Thymus (tissue), 11 donors: ENCODE measurements around the gene RHOC. TPM values are rescaled to one million over a fixed set of nuclear protein-coding genes. Genes with fewer than 3 reads are reported as not detected.

ENCODE experiments used
- DNase-seq, 9 donors: peaks; one replicate each; pipeline ENCODE4 v3.0.0-alpha.2; 2013; ENCODE audit warnings: low spot score in 9 of 9, low read depth in 6 of 9, missing footprints in 1 of 9
- H3K27ac ChIP-seq, 2 donors: one replicate each; pipeline ENCODE4 v1.5.1; 2013; ENCODE audit warnings: control low read depth in 1 of 2, low read depth in 1 of 2, low read length in 1 of 2, mild to moderate bottlenecking in 1 of 2, moderate library complexity in 1 of 2
- H3K27me3 ChIP-seq, 2 donors: one replicate each; pipeline ENCODE4 v1.5.1; 2013; ENCODE audit warnings: low read length in 1 of 2; ENCODE audit not compliant: control insufficient read depth in 2 of 2, insufficient read depth in 1 of 2
- H3K36me3 ChIP-seq, 2 donors: one replicate each; pipeline ENCODE4 v1.5.1; 2013; ENCODE audit warnings: low read length in 1 of 2, mild to moderate bottlenecking in 1 of 2, moderate library complexity in 1 of 2; ENCODE audit not compliant: control insufficient read depth in 2 of 2, insufficient read depth in 2 of 2
- H3K4me1 ChIP-seq, 2 donors: one replicate each; pipeline ENCODE4 v1.5.1; 2013; ENCODE audit warnings: low read length in 2 of 2; ENCODE audit not compliant: control insufficient read depth in 2 of 2, insufficient read depth in 2 of 2
- H3K4me3 ChIP-seq, 2 donors: one replicate each; pipeline ENCODE4 v1.5.1; 2013; ENCODE audit warnings: low read length in 2 of 2, control low read depth in 1 of 2, mild to moderate bottlenecking in 1 of 2
- H3K9me3 ChIP-seq, 2 donors: one replicate each; pipeline ENCODE4 v1.5.1; 2013; ENCODE audit warnings: low read length in 1 of 2, mild to moderate bottlenecking in 1 of 2; ENCODE audit not compliant: control insufficient read depth in 2 of 2, insufficient read depth in 1 of 2
- WGBS: extraction: QIAGEN DNeasy Blood & Tissue Kit; methylation state at CpG from one replicate; pipeline ENCODE4 v1.1.7; 2013; 5-methylcytosine and 5-hydroxymethylcytosine counted together
- polyA plus RNA-seq: library from polyadenylated mRNA; stranded (reverse); fragments of 200-250 nt; gene quantifications from one replicate; pipeline ENCODE4 v1.2.3, GENCODE V29; 2013
- total RNA-seq: library from RNA; stranded (reverse); fragments of 120-200 nt; gene quantifications from one replicate; pipeline ENCODE4 v1.2.4, GENCODE V29; 2013
- donor health status: healthy.

The RHOC gene
- total and polyA plus RNA-seq, 2 donors, result 78.2 to 227 TPM

GRCh38 chr1:112707221-112708001 is 484 bp upstream of the RHOC start:
- H3K4me1 ChIP-seq, result peaks cover 12 to 35% of the 10 kb centered on the region in 2 donors
- H3K4me3 ChIP-seq, result peak overlapping the region; percentile 33 to 58
- peaks cover 36 to 73% of the 10 kb centered on the region in 2 donors for H3K27me3 ChIP-seq
- H3K9me3 ChIP-seq, result no peaks in the 10 kb centered on the region
- 12% methylated on average over 42 of the region's 42 CpGs for WGBS
- no peaks in the 10 kb centered on the region for H3K36me3 ChIP-seq
- peak in 3 of 9 donors; percentile 59 to 67 (median 63) for DNase-seq
- peak overlapping the region in 1 of 2 donors; percentile 25 for H3K27ac ChIP-seq

- H3K4me1 ChIP-seq, result peaks cover 12 to 47% of the 10 kb centered on the region in 2 donors
- no peaks in the 10 kb centered on the region for H3K9me3 ChIP-seq
- WGBS, result 17% methylated on average over 13 of the region's 13 CpGs
- H3K27ac ChIP-seq, result peak overlapping the region; percentile 56 to 68
- DNase-seq, result peak in 4 of 9 donors; percentile 43 to 77 (median 52)
- peaks cover 21 to 49% of the 10 kb centered on the region in 2 donors for H3K27me3 ChIP-seq
- peaks cover 4 to 12% of the 10 kb centered on the region in 2 donors for H3K36me3 ChIP-seq
- H3K4me3 ChIP-seq, result peak overlapping the region in 1 of 2 donors; percentile 43
Measured at GRCh38 chr1:112704934-112705627, 1.8 kb downstream of the RHOC start.

GRCh38 chr1:112704391-112704933 is 2.5 kb downstream of the RHOC start:
- H3K27ac ChIP-seq, result peak overlapping the region; percentile 22 to 32
- peak overlapping the region in 1 of 2 donors; percentile 31 for H3K4me3 ChIP-seq
- WGBS, result 68% methylated on average over 7 of the region's 7 CpGs
- H3K36me3 ChIP-seq, result peaks cover 10 to 18% of the 10 kb centered on the region in 2 donors
- H3K9me3 ChIP-seq, result no peaks in the 10 kb centered on the region
- DNase-seq, result no peak
- peaks cover 12 to 53% of the 10 kb centered on the region in 2 donors for H3K4me1 ChIP-seq
- peaks cover 17 to 43% of the 10 kb centered on the region in 2 donors for H3K27me3 ChIP-seq

GRCh38 chr1:112703706-112704105 is 3.2 kb downstream of the RHOC start:
- WGBS, result 95% methylated on average over 8 of the region's 8 CpGs

GRCh38 chr1:112702420-112703261 is 4.3 kb downstream of the RHOC start:
- no peaks in the 10 kb centered on the region for H3K9me3 ChIP-seq
- no peak overlapping the region for H3K4me3 ChIP-seq
- H3K27ac ChIP-seq, result no peak overlapping the region
- 92% methylated on average over 12 of the region's 12 CpGs for WGBS
- peaks cover 7 to 26% of the 10 kb centered on the region in 2 donors for H3K27me3 ChIP-seq
- peaks cover 12 to 57% of the 10 kb centered on the region in 2 donors for H3K4me1 ChIP-seq
- peaks cover 23 to 33% of the 10 kb centered on the region in 2 donors for H3K36me3 ChIP-seq
- DNase-seq, result no peak

More at GRCh38 chr1:112703706-112704105, 3.2 kb downstream of the RHOC start:
- Histone ChIP-seq H3K36me3 (peaks cover 13 to 22% of the 10 kb centered on the region in 2 donors), H3K27ac (no peak overlapping the region), H3K4me3 (no peak overlapping the region), H3K9me3 (no peaks in the 10 kb centered on the region), H3K27me3 (peaks cover 12 to 36% of the 10 kb centered on the region in 2 donors), H3K4me1 (peaks cover 12 to 53% of the 10 kb centered on the region in 2 donors)
- no peak for DNase-seq

- Histone ChIP-seq H3K9me3 (no peaks in the 10 kb centered on the region), H3K27ac (no peak overlapping the region), H3K4me3 (no peak overlapping the region), H3K36me3 (peaks cover 24 to 35% of the 10 kb centered on the region in 2 donors), H3K4me1 (peaks cover 12 to 57% of the 10 kb centered on the region in 2 donors), H3K27me3 (peaks cover 2 to 20% of the 10 kb centered on the region in 2 donors)
- no peak for DNase-seq
- WGBS, result 94% methylated on average over 3 of the region's 3 CpGs
Measured at GRCh38 chr1:112702067-112702395, 4.9 kb downstream of the RHOC start.

GRCh38 chr1:112701227-112702066 is 5.5 kb downstream of the RHOC start:
- 92% methylated on average over 17 of the region's 17 CpGs for WGBS

More at GRCh38 chr1:112701227-112702066, 5.5 kb downstream of the RHOC start:
- H3K36me3 ChIP-seq, result peaks cover 30 to 40% of the 10 kb centered on the region in 2 donors
- H3K4me3 ChIP-seq, result no peak overlapping the region
- H3K27ac ChIP-seq, result peak overlapping the region; percentile 47 to 80
- no peak for DNase-seq
- peaks cover 12 to 52% of the 10 kb centered on the region in 2 donors for H3K4me1 ChIP-seq
- peaks cover 0 to 15% of the 10 kb centered on the region in 2 donors for H3K27me3 ChIP-seq
- no peaks in the 10 kb centered on the region for H3K9me3 ChIP-seq
